ENCODE results near the gene CHAC2.

DNA sequence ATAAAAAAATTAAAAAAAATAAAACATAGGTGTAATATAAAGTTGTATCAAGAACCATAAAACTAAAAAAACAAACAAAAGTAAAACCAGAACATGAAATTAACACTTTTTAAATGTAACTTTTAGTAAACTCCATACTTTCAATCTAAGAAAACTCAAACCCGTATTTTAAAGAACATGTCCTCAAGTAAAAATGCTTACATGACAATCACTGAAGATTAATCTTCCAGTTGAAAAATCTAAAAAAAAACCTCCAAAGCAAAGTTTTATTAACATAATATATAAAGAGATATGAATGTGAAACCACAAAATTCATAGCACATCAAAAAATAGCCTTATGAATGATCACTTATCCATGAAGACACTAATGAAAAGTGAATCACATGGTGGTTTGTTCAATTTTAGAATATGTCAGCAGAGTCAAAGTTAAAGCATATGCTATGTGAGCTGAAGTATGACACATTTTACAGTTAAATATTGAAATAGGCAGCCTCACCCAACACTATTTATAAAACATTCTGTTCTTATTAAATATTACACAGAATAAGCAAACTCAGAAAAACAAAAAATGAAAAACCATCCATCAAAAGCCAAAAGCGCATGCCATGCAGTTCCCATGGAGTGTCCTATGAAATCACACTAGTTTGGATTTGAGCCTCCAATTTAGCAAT, 23.1 kb upstream of the CHAC2 start:
- TF ChIP-seq, protein P1, sequence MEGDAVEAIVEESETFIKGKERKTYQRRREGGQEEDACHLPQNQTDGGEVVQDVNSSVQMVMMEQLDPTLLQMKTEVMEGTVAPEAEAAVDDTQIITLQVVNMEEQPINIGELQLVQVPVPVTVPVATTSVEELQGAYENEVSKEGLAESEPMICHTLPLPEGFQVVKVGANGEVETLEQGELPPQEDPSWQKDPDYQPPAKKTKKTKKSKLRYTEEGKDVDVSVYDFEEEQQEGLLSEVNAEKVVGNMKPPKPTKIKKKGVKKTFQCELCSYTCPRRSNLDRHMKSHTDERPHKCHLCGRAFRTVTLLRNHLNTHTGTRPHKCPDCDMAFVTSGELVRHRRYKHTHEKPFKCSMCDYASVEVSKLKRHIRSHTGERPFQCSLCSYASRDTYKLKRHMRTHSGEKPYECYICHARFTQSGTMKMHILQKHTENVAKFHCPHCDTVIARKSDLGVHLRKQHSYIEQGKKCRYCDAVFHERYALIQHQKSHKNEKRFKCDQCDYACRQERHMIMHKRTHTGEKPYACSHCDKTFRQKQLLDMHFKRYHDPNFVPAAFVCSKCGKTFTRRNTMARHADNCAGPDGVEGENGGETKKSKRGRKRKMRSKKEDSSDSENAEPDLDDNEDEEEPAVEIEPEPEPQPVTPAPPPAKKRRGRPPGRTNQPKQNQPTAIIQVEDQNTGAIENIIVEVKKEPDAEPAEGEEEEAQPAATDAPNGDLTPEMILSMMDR (conservative IDR thresholded peaks at IDR 0.05 in 1 of 2, IDR thresholded peaks at IDR 0.05 in 1 of 2; ENCODE audit: low read depth in 1 of 2, low read length in 2 of 2) = no peak
- no peak for TF ChIP-seq EZH2 (IDR thresholded peaks at IDR 0.05; ENCODE audit: low read length, missing control alignments)

All from fibroblast of lung (primary cell).